Loucy (cell line): ENCODE measurements around the gene MYO10.

Experiments
- EZH2phosphoT487 ChIP-seq: fragments of 200-600 bp; IDR thresholded peaks from 2 replicates; pipeline ENCODE4 v1.6.1; 2018; ENCODE audit warnings: antibody characterized with exemption, mild to moderate bottlenecking, moderate library complexity, borderline replicate concordance
- TF ChIP-seq, protein P1 (sequence below): fragments of 200-600 bp; sonication (generic); conservative IDR thresholded peaks from 2 replicates; pipeline ENCODE4 v1.5.1; 2014; ENCODE audit warnings: mild to moderate bottlenecking, antibody characterized with exemption, low read length

DNA sequence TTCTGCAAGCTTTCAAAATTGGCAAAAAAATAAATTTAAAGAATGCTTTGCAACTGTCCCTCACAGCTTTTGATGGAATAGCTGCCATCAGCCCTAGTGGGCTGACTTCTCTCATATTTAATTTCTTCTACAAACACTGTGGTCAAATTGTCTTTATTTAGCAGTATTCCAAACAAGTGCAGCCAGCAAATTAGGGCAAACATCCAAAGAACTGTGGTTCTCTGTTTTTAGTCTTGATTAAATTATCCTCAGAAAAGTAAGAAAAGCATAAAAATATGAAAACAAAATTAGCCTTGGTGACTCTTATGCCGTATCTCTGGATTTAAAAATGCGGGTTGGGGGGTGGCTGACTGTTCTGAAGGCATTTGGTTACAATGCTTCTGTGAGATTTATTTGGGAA lies 223.5 kb downstream of the MYO10 start:
- no peak for TF ChIP-seq EZH2phosphoT487
- TF ChIP-seq, protein P1, sequence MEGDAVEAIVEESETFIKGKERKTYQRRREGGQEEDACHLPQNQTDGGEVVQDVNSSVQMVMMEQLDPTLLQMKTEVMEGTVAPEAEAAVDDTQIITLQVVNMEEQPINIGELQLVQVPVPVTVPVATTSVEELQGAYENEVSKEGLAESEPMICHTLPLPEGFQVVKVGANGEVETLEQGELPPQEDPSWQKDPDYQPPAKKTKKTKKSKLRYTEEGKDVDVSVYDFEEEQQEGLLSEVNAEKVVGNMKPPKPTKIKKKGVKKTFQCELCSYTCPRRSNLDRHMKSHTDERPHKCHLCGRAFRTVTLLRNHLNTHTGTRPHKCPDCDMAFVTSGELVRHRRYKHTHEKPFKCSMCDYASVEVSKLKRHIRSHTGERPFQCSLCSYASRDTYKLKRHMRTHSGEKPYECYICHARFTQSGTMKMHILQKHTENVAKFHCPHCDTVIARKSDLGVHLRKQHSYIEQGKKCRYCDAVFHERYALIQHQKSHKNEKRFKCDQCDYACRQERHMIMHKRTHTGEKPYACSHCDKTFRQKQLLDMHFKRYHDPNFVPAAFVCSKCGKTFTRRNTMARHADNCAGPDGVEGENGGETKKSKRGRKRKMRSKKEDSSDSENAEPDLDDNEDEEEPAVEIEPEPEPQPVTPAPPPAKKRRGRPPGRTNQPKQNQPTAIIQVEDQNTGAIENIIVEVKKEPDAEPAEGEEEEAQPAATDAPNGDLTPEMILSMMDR: no peak
